SKM-1 (cell line): ENCODE data around the gene GNG2.

Source experiments
- DNase-seq: peaks from one replicate; lab custom pipeline; 2025; ENCODE audit not compliant: unreplicated experiment; lab: John Stamatoyannopoulos, UW

GNG2 gene

GRCh38 chr14:51938137-51938536, 77.7 kb downstream of the GNG2 start:
- no peak for DNase-seq

GRCh38 chr14:51938821-51939220, 78.4 kb downstream of the GNG2 start:
- no peak for DNase-seq

GRCh38 chr14:51939226-51939625, 78.8 kb downstream of the GNG2 start:
- no peak for DNase-seq

GRCh38 chr14:51939755-51940301, 79.4 kb downstream of the GNG2 start:
- DNase-seq: no peak

- DNase-seq: no peak
Observed at GRCh38 chr14:51942971-51943370, 82.6 kb downstream of the GNG2 start.

- no peak for DNase-seq
Observed at GRCh38 chr14:51950007-51950406, 89.6 kb downstream of the GNG2 start.

- DNase-seq: no peak
Observed at GRCh38 chr14:51951656-51952055, 91.2 kb downstream of the GNG2 start.

GRCh38 chr14:51954031-51954430, 93.6 kb downstream of the GNG2 start:
- DNase-seq: no peak

GRCh38 chr14:51954657-51955056, 94.2 kb downstream of the GNG2 start:
- DNase-seq: no peak

- no peak for DNase-seq
Observed at GRCh38 chr14:51957950-51958349, 97.5 kb downstream of the GNG2 start.

GRCh38 chr14:51959928-51960327, 99.5 kb downstream of the GNG2 start:
- no peak for DNase-seq

- no peak for DNase-seq
Observed at GRCh38 chr14:51960866-51961265, 100.5 kb downstream of the GNG2 start.

GRCh38 chr14:51962711-51963110, 102.3 kb downstream of the GNG2 start:
- DNase-seq: no peak

- no peak for DNase-seq
Observed at GRCh38 chr14:51963286-51963685, 102.9 kb downstream of the GNG2 start.

- no peak for DNase-seq
Observed at GRCh38 chr14:51967521-51967920, 107.1 kb downstream of the GNG2 start.

- DNase-seq: no peak
Observed at GRCh38 chr14:51969852-51970540, 109.6 kb downstream of the GNG2 start.

- no peak for DNase-seq
Observed at GRCh38 chr14:51972566-51972965, 112.2 kb downstream of the GNG2 start.

- DNase-seq: no peak
Observed at GRCh38 chr14:51977075-51977474, 116.7 kb downstream of the GNG2 start.

GRCh38 chr14:51978681-51979085, 118.3 kb downstream of the GNG2 start:
- no peak for DNase-seq

GRCh38 chr14:51979088-51979709, 118.8 kb downstream of the GNG2 start:
- DNase-seq: peak; percentile 5

- DNase-seq: no peak
Observed at GRCh38 chr14:51981218-51981854, 120.9 kb downstream of the GNG2 start.

GRCh38 chr14:51988221-51988620, 127.8 kb downstream of the GNG2 start:
- no peak for DNase-seq
